Stimulated activated CD4-positive, alpha-beta T cell treated with anti-CD3 and anti-CD28 coated beads, Interleukin-2, amount 100 ng/mL, for 4 hours (primary cell): ENCODE data around the gene ABCA13.
"Not testable (repeated sequence)": the region's sequence is repeated elsewhere in the genome, so short reads cannot be mapped to it uniquely, and the experiment has no call there.

Experiments
- DNase-seq: peaks from one replicate; pipeline ENCODE4 v3.0.0-alpha.2; 2020; ENCODE audit warnings: low read depth

The ABCA13 gene

GRCh38 chr7:48173756-48174382 lies 2.6 kb downstream of the ABCA13 start:
- no peak for DNase-seq

GRCh38 chr7:48175019-48175418 lies 3.8 kb downstream of the ABCA13 start:
- no peak for DNase-seq

- no peak for DNase-seq
Observed at GRCh38 chr7:48176356-48176893, 5.2 kb downstream of the ABCA13 start.

- no peak for DNase-seq
Observed at GRCh38 chr7:48177271-48177670, 6.0 kb downstream of the ABCA13 start.

GRCh38 chr7:48179496-48180030 lies 8.3 kb downstream of the ABCA13 start:
- DNase-seq: no peak

GRCh38 chr7:48180981-48181380 lies 9.7 kb downstream of the ABCA13 start:
- no peak for DNase-seq

- no peak for DNase-seq
Observed at GRCh38 chr7:48182718-48183369, 11.6 kb downstream of the ABCA13 start.

- DNase-seq: no peak
Observed at GRCh38 chr7:48183370-48183743, 12.1 kb downstream of the ABCA13 start.

GRCh38 chr7:48183965-48184364 lies 12.7 kb downstream of the ABCA13 start:
- no peak for DNase-seq

- no peak for DNase-seq
Observed at GRCh38 chr7:48188776-48189520, 17.7 kb downstream of the ABCA13 start.

- no peak for DNase-seq
Observed at GRCh38 chr7:48192996-48193395, 21.7 kb downstream of the ABCA13 start.

- DNase-seq: no peak
Observed at GRCh38 chr7:48193421-48193820, 22.2 kb downstream of the ABCA13 start.

GRCh38 chr7:48200946-48201589 lies 29.8 kb downstream of the ABCA13 start:
- not testable (repeated sequence) for DNase-seq

- DNase-seq: not testable (repeated sequence)
Observed at GRCh38 chr7:48202916-48203315, 31.7 kb downstream of the ABCA13 start.

GRCh38 chr7:48207155-48207675 lies 36.0 kb downstream of the ABCA13 start:
- no peak for DNase-seq

GRCh38 chr7:48209004-48209600 lies 37.8 kb downstream of the ABCA13 start:
- DNase-seq: no peak

- no peak for DNase-seq
Observed at GRCh38 chr7:48213226-48213625, 42.0 kb downstream of the ABCA13 start.

- DNase-seq: no peak
Observed at GRCh38 chr7:48217266-48217665, 46.0 kb downstream of the ABCA13 start.

- no peak for DNase-seq
Observed at GRCh38 chr7:48217753-48218152, 46.5 kb downstream of the ABCA13 start.

GRCh38 chr7:48224042-48224441 lies 52.8 kb downstream of the ABCA13 start:
- DNase-seq: no peak

- DNase-seq: no peak
Observed at GRCh38 chr7:48225101-48225500, 53.8 kb downstream of the ABCA13 start.

- DNase-seq: no peak
Observed at GRCh38 chr7:48237354-48237753, 66.1 kb downstream of the ABCA13 start.
